ENCODE results near the gene SP110.

GRCh38 chr2:230179907-230180306 is 39.9 kb downstream of the SP110 start:
- TF ChIP-seq CTCF (IDR thresholded peaks at IDR 0.05) (no peak), POLR2A (IDR thresholded peaks at IDR 0.05) (no peak), POLR2AphosphoS5 (IDR thresholded peaks at IDR 0.05; ENCODE audit: insufficient read depth in 1 of 2, low read depth in 1 of 2) (no peak)
